HG03108 (cell line): ENCODE measurements around the gene PTPRH.

ENCODE experiments used
- ATAC-seq: cut with Tn5 transposase; IDR thresholded peaks from one replicate; pipeline ENCODE4 v1.9.1; 2021; ENCODE audit warnings: moderate library complexity; ENCODE audit not compliant: unreplicated experiment

The PTPRH gene, protein sequence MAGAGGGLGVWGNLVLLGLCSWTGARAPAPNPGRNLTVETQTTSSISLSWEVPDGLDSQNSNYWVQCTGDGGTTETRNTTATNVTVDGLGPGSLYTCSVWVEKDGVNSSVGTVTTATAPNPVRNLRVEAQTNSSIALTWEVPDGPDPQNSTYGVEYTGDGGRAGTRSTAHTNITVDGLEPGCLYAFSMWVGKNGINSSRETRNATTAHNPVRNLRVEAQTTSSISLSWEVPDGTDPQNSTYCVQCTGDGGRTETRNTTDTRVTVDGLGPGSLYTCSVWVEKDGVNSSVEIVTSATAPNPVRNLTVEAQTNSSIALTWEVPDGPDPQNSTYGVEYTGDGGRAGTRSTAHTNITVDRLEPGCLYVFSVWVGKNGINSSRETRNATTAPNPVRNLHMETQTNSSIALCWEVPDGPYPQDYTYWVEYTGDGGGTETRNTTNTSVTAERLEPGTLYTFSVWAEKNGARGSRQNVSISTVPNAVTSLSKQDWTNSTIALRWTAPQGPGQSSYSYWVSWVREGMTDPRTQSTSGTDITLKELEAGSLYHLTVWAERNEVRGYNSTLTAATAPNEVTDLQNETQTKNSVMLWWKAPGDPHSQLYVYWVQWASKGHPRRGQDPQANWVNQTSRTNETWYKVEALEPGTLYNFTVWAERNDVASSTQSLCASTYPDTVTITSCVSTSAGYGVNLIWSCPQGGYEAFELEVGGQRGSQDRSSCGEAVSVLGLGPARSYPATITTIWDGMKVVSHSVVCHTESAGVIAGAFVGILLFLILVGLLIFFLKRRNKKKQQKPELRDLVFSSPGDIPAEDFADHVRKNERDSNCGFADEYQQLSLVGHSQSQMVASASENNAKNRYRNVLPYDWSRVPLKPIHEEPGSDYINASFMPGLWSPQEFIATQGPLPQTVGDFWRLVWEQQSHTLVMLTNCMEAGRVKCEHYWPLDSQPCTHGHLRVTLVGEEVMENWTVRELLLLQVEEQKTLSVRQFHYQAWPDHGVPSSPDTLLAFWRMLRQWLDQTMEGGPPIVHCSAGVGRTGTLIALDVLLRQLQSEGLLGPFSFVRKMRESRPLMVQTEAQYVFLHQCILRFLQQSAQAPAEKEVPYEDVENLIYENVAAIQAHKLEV

DNA sequence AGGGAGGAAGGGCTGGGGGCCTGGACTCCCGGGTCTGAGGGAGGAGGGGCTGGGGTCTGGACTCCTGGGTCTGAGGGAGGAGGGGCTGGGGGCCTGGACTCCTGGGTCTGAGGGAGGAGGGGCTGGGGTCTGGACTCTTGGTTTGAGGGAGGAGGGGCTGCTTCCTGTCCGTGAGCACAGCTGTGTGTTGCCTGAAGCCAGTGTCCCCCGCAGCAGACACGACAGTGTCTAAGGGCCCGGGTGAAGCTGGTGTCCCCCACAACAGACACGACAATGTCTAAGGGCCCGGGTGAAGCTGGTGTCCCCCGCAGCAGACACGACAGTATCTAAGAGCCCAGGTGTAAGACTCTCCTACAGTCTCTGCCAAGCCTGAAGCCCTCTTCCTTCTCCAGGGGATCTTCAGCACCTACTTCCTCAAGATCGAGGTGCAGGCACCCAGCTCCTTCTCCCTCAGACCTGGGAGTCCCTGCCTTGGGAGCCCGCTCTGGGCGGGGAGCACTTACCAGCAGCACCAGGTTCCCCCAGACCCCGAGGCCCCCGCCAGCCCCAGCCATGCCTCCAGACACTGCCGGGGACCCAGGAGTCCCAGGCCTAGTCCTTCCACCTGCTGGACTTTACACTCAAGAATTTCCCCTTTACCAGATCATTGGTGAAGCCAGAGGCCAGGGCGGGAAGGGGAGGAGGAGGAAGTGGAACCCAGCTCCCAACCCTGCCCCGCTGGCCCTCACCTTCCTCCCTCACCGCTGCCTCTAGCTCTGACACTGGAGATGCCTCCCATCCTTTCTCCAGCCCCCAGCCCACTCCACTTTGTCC lies at the start of gene PTPRH:
TSS of gene PTPRH (minus strand) at position 622 of the 813 bp plus-strand sequence. CDS start at position 554, 68 bp downstream.
- ATAC-seq = no peak

DNA sequence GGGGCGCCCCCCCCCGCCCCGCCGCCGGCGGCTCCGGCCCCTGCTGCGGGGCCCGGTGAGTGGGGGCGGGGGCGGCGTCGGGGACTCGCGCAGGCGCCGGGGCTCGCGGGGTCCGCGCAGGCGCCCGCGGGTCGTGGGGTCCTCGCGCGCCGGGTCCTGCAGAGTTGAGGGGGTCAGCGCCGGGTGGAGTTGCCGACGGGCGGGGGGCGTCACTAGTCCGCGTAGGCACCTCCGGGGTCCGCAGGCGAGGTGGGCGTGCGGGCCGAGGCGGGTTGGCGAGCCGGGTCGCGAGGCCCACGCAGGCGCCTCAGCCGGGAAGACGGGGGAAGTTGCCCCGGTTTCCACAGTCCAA lies 49.2 kb upstream of the PTPRH start:
- ATAC-seq = peak; percentile 5

DNA sequence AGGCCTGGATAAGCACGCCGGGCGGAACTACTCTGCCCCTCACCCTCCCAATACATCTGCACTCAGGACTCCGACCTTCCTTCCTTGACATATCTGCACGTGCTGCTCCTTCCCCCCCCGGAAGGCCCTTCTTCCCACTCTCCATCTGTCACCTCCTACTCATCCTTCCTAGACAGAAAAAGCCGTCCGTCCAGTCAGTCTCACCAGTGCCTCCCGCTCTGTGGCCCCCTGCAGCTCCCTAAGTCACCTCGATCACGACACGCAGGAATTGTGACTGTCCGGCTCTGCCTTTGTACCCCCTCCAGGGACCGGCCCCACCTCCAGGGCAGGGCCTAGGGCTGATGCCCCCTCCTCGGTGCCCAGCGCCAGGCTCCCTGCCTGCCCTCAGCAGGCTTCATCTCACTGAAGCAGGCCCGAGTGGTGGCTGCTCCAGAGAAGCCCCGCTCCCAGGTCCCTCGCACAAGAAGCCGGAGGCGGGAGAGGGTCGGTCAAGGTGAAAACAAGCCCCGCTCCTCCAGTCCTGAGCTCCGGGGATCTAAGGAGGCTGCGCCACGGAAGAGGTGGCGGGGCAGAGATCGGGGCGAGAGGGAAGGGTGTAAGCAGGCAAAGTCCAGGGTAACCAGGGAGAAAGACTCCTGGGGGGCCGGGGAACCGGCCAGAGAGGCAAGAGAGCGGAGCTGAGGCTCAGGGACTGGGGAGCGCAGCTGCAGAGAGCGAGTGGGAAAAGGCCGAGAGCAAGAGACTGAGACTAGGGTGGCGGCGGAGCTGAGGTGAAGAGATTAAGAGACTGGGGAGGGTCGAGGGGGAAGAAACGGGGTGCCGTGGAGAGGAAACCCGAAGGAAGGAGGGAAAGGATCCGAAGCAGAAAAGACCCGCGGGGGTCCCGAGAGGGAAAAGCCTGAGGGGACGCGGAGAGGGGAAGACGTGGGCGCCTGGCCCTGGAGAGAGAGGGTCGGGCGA lies 48.4 kb upstream of the PTPRH start:
- no peak for ATAC-seq

DNA sequence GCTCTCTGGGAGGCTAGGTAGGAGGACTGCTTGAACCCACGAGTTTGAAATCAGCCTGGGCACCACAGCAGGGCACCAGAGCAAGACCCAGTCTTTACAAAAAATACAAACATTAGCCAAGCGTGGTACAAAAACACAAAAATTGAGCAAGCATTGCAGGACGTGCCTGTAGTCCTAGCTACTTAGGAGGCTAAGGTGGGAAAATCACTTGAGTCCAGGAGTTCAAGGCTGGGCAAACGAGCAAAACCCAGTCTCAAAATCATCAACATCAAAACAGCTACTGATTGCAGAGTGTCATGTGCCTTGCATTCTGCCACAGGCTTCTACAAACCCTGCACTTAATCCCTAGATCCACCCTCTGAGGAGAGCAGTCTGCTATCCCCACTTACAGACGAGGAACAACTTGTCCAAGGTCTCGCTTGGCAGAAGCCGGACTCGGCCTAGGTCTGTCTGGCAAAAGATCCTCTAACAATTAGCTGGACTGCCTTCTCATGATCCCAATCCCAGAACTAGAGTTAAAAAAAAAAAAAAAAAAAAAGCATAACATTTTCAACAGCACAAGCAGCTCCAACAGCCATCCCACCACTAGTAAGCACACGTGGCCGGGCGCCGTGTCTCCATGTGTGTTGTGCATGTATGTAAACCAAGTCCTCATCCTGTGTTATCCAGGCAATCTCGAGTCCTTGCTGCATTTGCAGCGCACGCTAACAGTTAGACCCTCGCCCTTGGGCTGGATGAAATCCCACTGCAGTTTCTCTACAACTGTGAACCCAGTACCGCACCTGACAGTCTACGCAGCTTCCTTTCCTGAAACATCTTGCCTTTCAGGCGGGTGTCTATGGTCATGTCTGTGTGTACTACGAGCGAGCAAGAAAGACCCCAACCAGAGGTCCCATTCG lies 47.5 kb upstream of the PTPRH start:
- ATAC-seq = no peak

DNA sequence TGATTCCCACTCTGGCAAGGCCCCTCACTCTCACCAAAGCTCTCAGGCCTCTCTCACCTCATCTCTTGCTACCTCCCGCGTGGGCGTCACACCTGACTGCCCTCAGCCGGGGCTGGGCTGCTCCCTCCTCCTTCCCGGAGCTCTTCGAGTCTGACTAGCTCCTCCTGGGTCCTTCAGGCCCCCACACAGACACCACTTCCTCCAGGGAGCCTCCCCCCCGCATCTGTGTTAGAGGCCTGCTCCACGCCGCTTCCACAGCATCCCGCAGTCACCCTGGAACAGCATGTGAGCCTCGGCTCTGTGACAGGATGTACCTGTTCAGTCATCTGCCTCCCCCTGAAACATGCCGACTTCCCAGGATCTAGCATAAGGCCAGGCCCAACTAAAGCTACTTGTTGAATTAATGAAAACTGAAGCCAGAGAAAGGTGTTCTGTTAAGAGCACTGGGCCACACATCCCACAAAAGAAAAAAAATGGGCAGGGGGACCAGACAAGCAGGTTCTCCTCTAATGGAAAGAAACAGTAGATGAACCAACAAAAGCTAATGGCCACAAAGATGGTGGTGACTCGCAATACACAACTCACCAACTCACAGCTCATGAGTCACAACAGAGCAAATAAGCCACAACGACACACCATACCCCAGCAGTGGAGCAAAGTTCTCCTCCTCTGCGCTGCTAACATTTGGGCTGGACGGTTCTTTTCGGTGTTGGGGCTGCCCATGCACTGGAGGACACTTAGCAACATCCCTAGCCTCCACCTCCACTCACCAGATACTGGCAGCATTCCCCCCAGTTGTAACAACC lies 46.5 kb upstream of the PTPRH start:
- ATAC-seq = no peak

DNA sequence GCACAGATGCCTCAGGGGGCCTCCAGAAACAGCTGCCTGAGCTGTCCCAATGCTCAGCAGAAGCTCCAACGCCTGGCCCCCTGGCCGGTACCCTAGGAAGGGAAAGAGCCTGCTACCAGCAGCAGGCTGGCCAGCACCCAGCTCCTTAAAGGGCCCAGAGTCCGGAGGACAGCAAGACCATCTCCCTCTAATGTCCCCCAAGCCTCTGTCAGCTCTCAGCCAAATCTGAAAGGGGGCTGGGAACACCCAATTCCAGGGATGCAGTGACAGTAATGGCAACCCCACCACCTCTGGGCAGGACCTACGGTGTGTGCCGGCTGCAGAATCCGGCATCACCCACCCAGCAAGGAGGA lies 45.3 kb upstream of the PTPRH start:
- ATAC-seq = no peak

DNA sequence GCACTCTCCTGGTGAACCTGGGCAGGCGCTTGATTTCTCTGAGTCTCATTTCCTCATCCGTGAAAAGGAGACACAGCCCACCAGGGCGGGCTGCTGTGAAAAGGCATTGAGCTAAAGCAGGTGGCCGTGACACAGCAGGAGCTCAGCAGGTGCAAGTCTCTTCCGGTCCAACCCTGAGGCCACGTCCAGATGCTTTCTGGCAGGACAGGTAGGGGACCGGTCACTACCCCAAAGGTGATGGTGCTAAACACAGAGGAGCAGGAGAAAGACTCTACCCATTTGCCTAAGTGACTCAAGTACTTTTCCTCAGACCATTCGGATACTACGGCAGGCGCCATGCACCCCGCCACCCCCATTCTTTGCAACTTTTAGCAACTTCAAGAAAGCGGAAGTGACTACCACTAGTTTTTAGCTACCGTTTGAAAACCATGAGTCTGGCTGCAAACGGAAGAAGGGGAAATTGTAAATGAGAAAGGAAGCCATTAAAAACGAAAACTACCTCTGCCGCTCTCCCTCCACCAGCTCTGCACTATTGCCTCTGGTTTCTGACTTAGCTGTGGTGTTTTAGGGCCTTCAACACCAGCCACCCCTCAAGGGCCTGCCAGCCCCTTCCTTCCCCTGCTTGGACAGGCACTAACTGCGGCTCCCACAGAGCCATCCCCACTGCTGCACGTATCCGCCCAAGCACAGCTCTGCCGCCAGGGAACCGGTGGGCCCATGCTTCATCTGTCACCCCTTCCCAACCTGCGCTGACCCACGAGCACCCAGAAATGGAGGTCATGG lies 44.7 kb upstream of the PTPRH start:
- peak; percentile 32 for ATAC-seq

DNA sequence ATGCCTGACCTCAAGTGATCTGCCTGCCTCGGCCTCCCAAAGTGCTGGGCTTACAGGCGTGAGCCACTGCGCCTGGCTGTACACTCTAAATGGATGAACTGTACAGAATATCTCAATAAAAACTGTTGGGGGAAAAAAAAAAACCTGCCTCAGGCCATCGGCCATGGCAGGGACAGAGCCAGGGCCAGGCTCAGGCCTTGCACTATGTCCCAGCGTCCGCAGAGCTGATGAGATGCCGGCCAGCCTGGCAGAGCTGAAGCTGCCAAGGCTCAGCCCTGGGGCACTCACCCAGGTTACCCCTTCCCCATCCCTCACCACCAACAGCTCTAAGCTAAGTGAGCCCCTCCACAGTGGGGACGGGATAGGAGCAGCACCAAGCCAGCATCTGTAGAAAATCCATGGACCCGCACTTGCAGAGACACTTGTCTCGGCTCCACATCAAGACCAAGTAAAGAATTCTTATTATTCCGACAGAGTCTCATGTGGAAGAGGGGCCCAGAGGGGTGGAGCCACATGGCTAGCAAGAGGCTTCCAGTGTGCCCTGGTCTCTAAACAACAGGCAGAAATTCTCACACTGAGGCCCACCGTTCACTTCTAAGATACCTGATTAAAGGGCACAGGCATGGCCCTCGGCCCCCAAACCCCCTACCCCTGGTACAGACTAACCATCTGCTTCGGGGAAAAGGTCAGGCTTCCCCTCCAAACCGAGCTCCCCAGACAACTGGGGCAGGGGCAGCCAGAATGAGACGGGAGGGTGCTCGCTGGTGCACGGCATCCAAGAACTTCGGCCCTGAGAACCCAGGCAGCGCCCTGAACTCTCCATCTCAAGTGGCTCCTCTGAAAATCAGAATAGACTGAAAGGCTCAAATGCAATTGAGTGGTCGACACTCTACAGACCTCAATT lies 43.7 kb upstream of the PTPRH start:
- ATAC-seq = no peak

DNA sequence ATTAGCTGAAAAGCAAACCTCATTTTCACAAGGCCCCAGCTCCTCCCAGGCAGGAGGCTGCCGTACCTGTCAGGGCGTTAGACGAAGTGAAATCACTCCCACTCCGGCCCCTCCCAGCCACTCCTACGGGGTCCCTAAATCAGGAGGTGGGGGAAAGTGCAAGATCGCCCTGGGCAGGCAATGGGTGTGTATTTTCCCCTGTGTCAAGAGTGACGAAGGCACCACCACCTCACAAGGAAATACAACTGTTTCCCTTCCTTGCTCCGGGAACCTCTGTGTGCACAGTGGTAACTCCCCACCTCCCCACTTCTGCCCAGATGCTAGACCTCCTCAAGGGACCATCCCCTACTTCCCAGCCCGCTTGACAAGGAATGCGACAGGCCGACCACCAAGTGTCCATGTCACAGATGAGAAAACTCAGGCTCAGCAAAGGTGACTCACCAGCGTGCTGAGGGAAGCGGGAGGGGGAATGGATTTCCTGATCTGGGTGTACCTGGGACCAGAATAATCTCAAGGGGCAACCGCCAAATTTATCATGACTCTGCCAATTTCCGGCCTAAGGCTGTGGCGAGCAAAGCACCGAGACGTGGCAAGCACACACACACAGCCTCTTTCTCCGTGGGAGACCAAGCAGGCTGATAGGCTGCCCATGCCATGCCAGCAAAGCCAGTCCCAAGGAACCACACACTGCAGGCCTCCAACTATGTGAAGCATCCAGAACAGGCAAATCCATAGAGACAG lies 42.2 kb upstream of the PTPRH start:
- ATAC-seq = no peak

DNA sequence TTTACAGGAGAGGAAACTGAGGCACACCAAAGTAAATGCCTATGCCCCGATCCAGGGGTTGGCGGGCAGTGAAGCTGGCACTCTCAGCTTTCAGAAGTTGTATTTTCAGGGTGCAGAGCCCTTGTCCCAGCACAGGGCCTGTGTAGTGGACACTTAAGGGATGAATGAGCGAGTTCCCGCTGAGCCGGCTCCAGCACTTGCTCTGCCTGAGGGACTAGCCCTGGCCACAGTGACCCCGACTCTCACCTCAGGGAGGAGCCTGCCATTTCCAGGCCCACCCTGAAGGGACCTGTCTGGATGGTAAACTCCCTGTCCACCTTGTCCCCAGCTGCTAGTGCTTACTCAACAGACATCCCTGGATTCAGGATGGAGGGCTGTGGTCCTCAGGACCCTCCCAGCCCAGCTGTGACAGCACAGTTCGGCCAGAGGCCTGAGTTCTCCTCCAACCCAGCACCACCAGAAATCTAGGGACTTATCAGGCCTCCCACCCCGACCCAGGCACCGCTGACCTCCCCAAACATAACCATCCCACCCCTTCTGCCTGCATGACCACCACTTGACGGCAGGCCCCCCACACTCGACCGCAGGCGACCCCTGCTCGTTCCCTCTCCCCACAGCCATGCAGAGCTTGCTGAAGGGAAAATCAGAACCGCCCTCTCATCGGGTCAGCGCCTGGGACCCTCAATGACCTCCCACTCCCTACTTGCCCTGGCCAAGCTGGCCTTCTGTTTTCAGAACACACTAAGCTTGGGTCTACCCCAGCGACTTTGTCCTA lies 41.1 kb upstream of the PTPRH start:
- no peak for ATAC-seq

DNA sequence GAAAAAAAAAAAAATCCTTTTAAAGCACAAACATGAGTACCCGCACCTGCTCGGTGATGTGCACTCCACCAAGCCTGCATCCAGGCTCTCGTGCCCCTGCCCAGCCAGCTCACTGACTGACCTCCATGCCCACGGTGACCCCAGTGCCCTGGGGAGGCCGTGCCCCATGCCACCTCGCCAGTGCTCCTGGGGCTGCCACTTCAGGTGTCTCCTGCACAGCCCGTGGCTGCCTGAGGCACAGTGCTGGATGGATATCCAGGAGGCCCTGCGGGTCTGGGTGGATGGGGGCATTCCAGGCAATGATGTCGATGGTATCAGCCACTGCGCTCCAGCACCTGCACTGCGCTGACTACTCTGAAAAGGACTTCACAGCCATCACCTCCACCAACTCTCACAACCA lies 40.5 kb upstream of the PTPRH start:
- ATAC-seq = no peak

DNA sequence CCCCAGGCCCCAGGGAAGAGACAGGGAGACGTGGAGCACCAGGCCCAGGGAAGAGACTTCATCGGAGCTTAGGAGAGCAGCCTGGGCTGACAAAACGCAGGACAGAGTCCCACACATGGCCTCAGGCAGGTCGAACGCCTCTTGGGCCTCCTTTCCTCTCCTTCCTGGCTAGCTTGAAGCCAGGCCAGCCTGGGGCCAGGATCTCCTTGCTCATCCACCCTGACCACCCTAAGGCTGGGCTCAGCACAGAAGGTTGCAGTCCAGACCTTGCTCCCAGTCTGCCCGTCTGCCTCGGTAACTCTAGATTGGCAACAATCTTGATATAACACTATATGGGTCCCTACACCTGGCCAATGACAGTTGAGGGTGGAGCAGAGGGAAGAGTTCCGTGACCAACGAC lies 39.4 kb upstream of the PTPRH start:
- ATAC-seq = no peak

DNA sequence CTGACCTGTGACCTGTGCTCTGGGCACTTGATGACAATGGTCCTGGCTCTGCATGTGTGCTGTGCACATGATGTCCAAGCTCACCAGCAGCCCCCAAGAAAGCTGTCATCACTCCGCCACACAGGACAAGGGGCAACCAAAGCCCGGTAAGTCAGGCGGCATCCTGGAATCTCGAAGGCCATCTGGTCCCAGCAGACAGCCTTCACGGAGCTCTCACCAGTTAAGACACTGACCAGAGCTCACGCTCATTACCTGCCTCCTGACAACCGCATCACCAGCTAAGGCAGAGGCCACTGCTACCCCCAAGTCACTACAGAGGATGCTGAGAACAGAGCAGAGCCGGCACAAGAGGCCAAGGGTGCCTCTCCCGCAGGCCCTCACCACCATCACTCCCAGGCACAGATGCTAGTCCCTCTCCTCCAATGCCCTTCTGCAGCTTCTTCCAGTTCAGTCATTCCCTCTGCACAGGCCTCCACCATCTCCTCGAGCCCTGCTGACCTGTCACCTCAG lies 38.9 kb upstream of the PTPRH start:
- no peak for ATAC-seq

DNA sequence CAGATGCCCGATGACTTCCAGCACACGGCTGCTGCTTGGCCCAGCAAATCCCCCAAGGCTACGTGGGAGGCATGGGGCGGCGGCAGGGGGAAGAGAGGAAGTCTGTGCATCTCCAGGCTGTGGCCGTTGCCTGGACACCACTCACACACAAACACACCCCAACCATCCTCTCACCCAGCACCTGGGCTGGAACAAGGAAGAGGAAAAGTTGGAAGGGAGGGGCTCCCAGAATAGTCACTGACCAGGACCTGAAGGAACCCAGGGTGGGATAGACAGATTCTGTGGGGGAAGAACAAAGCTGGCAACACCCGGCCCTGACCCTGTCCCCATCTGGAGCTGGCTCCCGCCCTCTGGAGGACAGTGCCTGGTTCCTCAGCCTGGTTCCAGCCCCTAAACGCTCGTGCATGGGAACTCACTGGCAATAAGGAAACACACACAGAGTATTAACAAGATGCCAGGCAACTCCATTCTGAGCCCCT lies 38.4 kb upstream of the PTPRH start:
- no peak for ATAC-seq
